GM21360 (cell line): ENCODE results near the gene AUP1.
"Not testable (repeated sequence)": the region's sequence is repeated elsewhere in the genome, so short reads cannot be mapped to it uniquely, and the experiment has no call there.

ENCODE experiments used
- ATAC-seq: cut with Tn5 transposase; IDR thresholded peaks from one replicate; pipeline ENCODE4 v1.9.1; 2021; ENCODE audit warnings: mild to moderate bottlenecking, moderate library complexity; ENCODE audit not compliant: unreplicated experiment

Gene AUP1

DNA sequence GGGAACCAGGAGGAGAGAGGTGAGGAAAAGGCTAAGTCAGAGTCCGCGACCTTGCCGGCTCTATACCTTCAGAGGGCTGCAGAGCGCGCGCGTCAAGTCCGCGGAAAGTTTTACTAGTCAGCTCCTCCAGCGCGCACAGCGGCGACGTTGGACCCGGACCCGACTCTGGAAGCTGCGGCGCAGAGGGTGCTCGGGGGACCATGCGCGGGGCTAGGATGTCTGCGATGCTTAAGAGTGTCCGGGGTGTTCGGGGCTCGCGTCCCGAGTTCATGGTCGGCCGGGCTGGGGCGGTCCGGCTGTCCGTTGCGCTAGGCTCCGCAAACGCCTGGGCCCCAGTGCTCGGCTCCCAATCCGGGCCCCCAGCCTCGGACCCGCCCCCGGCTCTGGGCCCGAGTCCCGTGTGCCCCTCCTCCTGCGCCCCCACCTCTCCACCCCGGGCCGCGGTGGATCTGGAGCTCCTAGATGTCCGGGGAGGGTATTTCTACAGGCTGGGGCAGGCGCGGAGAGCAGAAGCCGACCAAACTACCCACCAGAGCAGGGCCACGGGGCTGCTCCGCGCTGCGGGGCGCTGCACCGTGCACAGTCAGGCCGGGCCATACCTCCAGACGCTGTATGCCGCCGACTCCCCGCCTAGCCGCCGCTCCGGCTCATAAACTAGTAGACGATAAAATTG, 30.1 kb downstream of the AUP1 start, which contains the start of gene LBX2:
LBX2 (minus strand) TSS at position 337 of the 673 bp plus-strand sequence; CDS start at position 271, 66 bp downstream.
- no peak for ATAC-seq

DNA sequence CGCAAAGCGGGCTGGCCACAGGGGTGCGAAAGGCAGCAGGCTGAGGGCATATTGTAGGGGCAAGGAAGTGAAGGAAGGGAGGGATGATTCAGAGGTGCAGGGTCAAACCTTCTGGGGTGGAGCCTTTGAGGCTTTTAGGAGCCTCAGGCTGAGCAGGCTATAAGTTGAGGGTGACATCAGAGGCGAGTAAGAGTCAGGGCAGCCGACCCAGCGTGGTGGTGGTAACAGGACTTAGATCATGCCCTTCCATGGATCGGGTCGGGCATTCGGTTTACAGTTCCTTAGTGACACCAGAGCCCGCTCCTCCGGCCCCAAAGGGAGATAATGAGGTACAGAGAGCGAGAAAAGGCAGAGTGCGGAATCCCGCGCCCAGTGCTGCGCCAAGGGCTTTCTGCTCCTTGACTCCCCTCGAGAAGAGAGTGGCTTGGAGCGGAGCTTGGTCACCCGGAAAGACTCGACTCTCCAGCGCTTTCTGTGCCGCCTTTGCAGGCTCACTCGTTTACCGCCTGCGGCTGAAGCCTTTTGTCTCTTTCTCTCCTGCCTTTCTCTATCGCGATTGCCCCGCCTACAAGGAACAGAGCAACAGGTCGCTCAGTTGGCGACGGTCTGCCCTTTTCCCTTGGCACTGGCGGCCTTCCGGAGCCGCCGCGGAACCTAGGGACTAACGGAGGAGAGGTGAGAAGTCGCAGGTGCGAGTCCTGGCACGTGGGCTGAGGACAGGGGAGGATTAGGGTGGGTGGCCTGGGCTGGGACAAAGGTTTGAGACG, 30.8 kb downstream of the AUP1 start:
- no peak for ATAC-seq

DNA sequence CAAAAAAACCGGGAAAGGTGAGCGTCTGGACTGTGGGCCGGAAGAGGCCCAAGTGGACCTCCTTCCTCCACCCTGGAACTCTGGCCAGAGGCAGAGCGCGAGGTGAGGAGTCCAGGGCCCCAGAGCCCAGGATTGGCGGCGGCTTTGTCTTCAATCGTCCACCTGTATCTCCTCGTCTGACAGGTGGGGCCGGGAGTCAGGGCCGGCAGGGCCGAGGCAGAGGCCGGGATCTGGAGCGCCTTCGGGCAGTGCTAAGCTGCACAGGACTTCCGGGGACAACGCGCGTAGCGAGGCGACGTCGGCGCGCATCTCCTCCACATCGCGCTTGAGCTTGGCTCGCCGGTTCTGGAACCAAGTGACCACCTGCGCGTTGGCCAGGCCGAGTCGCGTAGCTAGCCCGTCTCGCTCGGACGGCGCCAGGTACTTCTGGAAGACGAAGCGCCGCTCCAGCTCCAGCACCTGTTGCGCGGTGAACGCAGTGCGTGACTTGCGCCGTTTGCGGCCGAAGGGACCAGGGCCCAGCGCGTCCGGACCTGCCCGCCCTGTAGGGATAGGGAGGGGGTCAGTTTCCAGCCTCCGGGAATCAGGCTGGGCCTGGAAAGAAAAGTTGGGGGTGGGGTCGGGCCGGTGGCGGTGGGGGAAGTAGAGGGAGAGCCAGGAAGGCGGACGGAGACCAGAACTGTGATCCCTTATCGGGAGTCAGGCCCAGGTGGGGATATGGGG, 31.6 kb downstream of the AUP1 start:
- no peak for ATAC-seq

DNA sequence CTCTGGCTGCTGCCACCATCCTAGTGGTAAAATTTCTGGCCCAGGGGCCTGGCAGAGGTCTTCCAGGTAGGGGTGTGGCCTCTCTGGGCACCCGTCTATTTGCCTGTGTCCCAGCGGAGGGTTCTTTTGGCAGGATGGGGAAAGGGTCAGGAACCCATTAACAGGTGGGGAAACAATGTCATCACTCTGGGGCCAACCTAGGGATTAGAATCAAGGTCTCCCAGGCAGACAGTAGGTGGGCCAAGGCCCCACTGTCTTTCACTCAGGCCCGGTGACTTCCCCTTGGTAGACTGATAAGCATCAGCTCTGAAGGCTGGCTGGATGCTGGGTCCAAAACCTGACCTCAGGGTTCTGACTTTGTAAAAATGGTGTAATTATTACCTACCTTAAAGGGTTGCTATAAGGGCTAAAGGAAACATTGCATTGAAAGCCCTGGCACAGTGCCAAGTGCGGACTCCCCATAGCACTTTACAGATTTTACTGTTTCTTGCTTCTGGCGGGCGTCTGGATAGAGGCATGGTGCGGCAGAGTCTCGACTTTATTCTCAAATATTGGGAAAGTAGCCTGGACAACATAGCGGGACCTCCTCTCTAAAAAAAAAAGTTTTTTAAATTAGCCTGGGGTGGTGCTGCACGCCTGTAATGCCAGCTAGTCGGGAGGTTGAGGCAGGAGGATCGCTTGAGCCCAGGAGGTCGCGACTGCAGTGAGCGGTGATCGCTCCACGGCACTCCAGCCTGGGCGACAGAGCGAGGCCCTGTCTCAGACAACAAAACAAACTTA, 32.3 kb downstream of the AUP1 start:
- no peak for ATAC-seq

DNA sequence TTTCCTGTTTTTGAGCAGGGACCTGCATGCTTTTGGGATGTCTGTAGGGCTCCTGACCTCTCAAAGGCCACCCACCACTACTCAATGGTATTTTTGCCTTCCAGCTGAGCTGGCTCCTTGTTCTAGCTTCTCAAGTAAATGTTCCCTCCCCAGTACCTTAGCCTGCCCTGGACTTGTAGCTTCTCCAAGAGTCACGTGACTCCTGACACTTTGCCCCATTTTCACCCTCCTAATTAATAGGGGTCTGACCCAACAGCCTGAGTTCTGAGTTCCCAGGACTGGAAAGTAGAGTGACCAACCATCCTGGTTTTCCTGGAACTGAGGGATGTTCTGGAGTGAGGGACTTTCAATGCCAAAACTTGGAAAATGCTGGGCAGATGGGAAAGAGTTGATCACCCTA, 34.1 kb downstream of the AUP1 start:
- ATAC-seq = no peak

DNA sequence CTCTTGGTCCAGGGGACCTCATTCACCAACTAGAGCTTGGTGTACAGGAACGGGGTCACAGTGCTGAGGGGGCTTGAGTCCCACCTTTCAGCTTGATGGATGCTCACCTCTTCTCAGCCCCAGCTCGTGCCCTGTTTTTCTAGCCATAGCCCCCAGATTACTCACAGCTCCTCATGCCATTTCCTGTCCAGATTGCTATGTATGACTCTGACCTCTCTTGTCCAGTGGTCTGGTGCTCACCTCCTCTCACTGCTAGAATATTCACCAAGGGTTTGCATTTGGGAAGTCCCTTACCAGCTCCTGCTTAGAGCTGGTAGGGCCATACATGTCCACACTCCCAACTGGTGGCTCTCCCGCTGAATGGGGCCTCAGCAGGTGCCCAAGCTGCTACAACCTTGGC, 36.0 kb downstream of the AUP1 start:
- ATAC-seq = no peak

DNA sequence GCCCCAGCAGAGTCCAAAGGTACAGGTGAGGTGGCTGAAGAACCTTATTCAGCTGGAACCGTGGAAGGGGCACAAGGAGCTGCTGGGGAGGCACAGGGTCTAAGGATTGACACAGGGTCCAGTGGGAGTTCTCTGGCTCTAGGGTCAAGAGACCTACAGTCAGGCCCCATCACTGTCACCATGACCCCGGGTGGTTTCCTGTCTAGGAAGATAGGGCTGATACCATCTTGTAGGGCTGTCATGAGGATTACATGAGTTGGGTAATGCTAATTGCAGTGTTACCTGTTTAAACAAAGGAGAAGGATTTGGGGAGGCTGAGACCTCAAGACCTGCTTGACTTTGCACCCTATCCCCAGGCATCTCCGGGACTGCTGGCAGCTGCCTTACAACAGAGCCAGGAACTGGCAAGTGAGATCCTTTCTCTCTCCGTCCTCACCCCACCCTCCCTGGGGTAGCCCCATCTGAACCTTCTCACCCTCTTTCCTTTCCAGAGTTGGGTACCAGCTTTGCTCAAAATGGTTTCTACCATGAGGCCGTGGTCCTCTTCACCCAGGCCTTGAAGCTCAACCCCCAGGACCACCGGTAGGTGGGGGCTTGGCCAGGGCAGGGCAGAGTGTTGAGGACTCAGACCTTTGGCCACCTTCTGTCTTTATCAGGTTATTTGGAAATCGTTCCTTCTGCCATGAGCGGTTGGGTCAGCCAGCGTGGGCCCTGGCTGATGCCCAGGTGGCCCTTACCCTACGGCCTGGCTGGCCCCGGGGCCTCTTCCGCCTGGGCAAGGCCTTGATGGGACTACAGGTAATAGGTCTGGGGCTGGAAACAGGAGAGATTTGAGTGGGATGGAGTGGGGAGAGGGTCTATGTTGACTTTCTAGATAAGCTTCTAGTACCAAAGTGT, 37.6 kb downstream of the AUP1 start:
- no peak for ATAC-seq

DNA sequence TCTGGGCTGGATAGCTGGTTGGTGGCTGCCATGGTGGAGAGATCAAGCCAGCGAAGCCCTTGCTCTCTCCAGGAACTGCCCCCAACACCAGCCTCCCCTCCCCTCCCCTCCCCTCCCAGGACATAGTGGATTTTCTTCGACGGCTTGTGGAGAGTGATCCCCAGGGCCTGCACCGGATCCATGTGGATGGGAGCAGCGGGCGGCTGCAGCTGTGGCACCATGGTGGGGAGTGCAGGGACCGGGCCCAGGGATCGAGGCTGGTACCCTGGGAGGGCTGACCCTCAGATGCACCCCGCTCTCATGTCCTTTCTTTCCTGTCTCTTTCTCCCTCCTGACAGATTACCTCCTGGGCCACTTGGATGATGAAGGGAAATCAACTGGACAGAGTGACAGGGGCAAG, 39.6 kb downstream of the AUP1 start:
- no peak for ATAC-seq

DNA sequence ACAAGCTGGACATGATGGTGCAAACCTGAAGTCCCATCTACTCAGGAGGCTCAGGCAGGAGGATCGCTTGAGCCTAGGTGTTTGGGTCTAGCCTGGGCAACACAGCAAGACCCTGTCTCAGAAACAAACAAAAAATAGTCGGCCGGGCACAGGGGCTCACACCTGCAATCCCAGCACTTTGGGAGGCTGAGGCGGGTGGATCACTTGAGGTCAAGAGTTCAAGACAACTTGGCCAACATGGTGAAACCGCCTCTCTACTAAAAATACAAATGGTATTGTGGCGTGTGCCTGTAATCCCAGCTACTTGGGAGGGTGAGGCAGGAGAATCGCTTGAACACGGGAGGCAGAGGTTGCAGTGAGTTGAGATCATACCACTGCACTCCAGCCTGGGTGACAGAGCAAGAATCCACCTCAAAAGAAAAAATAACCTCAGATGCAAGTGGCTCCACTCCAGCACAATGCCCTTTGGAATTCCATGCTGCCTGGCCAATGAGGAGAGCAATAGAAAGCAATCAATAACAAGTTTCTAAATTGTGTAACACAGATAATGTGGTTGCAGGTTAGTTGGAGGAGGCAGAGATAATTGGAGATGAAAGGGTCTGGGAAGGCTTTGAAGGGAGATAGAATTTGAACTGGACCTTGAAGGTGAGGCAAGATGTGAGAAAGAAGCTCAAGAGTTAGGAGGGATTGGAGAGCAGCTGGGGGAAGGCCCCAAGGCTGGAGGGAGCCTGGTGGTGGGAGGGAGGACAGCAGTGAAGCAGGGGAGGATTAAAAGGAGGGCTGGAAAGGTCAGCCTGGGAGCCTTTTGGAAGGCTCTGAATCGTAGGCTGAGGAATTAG, 40.6 kb downstream of the AUP1 start:
- no peak for ATAC-seq

DNA sequence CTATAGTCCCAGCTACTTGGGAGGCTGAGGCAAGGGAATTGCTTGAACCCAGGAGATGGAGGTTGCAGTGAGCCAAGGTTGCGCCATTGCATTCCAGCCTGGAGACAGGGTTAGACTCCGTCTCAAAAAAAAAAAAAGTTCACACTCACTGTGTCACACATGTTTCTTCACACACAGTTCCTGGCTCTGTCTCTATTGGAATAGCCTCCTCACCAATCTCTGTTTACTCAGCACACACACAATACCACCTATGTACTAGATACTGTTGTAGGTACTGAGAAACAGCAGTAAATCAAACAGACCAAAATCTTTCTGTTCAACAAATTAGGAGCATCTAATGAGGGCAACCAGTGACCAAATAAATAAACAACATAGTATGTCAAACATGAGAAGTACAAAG, 43.4 kb downstream of the AUP1 start:
- ATAC-seq = no peak

DNA sequence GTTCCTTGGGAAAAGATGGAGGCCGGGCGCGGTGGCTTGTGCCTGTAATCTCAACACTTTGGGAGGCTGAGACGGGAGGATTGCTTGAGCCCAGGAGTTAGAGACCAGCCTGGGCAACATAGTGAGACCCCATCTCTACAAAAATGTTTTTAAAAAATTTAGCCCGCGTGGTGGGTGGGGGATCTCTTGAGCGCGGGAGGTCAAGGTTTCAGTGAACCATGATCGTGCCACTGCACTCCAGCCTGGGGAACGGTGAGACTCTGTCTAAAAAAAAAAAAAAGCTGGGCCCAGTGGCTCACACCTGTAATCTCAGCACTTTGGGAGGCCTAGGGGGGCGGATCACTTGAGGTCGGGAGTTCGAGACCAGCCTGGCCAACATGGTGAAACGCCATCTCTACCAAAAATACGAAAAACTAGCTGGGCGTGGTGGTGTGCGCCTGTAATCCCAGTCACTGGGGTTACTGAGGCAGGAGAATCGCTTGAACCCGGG, 45.8 kb downstream of the AUP1 start:
- ATAC-seq = not testable (repeated sequence)

DNA sequence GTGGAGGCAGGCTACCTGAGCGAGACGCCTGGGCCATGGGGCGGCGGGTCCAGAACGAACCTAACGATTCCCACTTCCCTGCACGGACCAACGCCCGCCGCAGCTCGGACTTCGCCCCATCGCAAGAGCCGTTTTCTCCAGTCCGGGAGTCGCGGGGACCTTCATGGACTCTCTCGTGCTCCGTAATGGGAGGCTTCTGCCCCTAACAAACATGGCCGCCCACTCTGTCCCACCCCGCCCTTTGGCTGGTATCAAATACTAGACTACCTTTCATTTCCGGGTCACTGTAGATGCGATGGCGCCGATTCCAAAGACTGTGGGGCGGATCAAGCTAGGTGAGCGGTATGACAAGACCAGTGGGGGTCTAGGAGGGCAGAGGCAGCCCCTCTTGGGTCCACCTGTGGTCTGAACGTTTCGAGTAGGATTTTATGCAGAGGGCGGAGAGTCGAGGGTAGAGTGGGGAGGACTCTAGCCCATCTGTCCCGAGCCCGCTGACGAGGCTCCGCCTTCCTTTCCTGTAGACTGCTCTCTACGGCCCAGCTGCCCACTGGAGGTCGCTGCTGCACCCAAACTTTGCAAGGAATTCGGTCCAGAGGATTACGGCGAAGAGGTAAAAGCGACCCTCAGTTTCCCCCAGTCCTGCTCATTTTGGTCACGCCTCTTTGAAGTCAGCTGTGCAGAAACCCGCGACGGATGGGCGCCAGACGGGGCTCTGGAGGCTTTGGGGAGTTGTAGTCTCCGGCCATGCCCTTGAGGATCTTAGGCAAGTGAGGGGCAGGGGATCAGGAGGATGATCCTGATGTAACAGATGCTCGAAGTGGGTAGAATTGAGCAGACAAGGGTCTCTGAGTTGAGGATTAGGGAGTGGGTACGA, 46.5 kb downstream of the AUP1 start, which contains the start of the genes CCDC142 and TTC31:
CCDC142 (minus strand) TSS at position 198 of the 874 bp plus-strand sequence; CDS start at position 37, 161 bp downstream.
TTC31 (plus strand) TSS at position 281 of the 874 bp plus-strand sequence; CDS start at position 296, 15 bp downstream.
- ATAC-seq = peak; percentile 79

DNA sequence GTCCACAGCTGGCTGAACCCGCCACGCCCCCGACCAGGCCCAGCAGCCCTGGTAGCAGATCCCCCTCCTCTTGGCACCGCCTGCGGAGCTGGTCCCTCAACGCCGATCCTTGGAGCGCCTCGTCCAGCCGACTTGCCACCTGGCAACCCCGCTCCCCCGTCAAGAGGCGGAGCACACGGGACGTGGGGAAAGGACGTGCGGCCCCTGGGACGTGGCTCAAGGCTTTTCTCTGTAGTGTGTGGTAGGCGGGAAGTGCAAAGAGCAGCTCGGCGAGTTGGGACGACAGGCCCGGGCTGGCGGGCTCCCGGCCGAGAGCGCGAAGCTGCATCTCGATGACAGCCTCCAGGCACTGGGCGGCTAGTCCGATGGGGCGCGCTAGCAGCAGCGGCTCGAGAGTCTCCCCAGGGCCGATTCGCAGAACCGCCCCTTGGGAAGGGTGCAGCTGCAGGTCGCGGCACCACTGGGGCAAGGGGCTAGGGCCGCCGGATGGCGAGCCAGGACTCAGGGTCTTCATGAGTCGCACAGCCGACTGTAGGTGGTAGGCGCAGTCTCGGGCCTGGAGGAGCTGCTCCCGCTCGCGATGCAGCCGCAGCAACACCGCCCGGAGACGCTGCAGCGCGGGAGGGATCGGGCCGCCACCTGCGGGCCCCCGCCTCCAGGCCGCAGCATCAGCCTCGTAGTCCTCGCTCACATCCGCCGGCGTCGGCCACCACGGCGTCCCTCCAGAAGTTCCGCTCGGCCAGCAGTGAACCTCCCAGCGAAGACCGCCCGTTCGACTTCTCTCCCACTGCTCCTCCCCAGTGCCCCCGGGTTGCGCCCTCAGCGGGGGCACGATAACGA, 47.3 kb downstream of the AUP1 start:
- peak; percentile 32 for ATAC-seq

DNA sequence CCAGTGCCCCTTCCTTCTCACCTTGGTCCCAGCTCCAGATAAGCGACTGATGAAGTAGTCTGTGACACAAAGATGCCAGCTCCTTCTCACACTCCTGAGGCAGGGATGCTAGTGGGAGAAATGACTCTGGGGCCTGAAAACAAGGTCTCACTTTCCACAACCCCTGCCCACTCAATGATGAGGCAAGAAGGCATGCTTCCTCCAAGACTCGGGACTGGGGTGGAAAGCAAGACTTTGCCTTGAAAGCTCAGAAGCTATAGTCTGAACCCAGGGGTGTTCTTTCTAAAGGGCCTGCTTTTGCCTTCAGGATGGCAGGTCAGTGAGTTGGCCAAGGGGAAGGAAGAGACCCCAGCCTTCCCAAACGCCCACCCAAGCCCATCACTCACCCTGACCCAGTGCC, 48.1 kb downstream of the AUP1 start:
- ATAC-seq = no peak
